NCI-H446 (cell line): ENCODE measurements around the gene CD300LG.
"Not testable (repeated sequence)": the region's sequence is repeated elsewhere in the genome, so short reads cannot be mapped to it uniquely, and the experiment has no call there.

Experiments used
- DNase-seq, 2 experiments: peaks; one replicate each; lab custom pipeline; 2025; lab: John Stamatoyannopoulos, UW

The CD300LG gene

GRCh38 chr17:43825567-43825966 lies 21.4 kb upstream of the CD300LG start:
- no peak for DNase-seq

GRCh38 chr17:43826206-43826605 lies 20.8 kb upstream of the CD300LG start:
- no peak for DNase-seq

DNA sequence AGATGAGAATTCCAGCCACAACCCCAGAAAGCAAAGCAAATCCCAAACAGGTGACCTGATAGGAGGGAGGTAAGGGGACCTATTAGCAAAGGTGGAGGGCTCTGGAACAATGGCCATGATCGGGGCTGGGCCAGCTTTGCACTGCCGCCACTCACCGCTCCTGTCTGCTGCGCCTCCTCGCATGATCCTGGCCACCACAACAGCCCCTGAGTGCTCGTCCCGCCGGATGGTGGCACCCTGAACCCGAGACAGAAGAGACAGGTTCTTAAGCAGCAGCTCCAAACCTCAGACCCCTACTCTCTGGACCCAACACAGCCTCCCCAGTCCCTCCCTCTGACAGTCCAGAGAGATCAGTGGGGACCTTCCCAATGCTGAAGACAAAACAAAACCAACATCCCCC lies 19.4 kb upstream of the CD300LG start:
- DNase-seq, result no peak

DNA sequence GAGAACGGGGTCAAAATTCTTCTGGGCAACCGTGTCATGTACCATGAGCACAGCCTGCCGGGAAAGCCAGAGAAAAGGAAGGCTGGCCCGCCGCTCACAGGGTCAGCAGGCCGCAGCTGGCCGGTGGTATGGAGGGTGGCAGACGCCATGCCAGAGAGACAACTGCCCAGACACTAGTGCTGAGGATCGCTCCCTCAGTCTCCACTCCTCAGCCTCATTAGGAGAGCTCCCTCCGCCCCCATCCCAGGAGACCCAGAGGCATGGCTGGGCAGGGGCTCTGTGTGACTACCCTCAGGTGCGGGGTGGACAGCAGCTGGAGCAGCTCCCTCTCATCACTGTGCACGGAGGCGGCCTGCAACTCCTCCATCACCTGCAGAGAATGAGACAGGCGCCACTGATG lies 17.2 kb upstream of the CD300LG start:
- DNase-seq, result no peak

GRCh38 chr17:43830510-43831140 lies 16.4 kb upstream of the CD300LG start:
- DNase-seq, result no peak

- no peak for DNase-seq
Measured at GRCh38 chr17:43831633-43832032, 15.3 kb upstream of the CD300LG start.

DNA sequence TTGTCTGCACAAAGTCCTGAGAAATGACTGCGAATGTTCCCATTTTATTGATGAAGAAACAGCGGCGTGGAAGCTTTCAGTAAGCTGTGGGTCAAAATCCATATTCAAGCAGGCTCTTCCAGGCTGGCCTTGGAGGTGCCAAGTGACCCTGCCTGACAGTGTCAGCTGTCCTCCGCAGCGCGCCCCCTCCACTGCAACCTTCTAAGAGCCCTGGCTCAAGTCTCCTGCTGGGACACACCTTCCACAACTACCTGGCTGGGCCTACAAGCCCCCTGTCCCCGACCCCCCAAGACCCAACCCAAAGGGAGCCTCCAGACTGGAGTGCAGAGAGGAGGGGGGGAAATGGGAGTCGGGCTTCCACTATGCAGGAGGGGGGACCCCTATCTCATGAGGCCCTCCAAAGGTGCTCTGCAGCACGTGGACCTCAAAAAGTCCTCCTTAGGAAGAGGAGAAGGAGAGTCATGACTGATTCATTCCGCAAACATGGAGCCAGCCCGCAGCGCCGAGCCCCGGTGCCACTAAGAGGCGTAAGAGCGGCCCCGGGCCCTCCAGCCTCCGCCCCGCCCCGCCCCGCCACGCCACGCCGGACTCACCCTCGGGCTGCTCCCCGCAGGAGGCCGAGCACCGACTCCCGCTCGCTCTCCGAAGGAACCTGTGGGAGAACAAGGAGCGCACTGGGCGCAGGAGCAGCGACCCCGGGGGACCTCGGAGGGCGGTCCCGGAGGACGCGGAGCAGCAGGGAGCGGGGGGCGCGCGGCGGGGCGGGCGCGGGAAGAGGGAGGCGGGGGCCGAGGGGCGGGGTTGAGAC lies 14.6 kb upstream of the CD300LG start:
- DNase-seq, result peak in 1 of 2 experiments; percentile 35

- peak; percentile 41 to 78 for DNase-seq
Measured at GRCh38 chr17:43832976-43833829, 13.8 kb upstream of the CD300LG start, which contains the start of gene MPP3. Gene MPP3 (minus strand): TSS chr17:43833146. CDS start chr17:43831906, 1,240 bp downstream.

DNA sequence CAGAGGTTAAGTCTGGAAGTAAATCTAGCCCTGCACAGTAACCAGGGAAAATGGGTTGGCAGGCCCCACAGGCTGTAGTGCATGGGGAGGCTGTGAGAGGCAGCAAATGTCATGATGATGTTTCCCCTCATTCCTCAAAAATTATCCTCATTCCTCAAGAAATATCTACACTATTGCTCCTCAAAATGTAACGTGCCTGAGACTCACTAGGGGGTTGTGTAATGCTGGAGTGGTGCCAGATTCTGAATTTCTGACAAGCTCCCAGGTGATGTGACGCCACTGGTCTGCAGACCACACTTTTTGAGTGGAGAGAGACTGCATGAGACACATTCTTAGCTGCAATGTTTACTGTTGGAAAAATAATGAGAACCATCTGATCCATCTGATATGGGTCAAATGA lies 12.9 kb upstream of the CD300LG start:
- DNase-seq, result no peak

- peak in 1 of 2 experiments; percentile 19 for DNase-seq
Measured at GRCh38 chr17:43839670-43840108, 7.3 kb upstream of the CD300LG start.

- DNase-seq, result no peak
Measured at GRCh38 chr17:43840814-43841213, 6.2 kb upstream of the CD300LG start.

DNA sequence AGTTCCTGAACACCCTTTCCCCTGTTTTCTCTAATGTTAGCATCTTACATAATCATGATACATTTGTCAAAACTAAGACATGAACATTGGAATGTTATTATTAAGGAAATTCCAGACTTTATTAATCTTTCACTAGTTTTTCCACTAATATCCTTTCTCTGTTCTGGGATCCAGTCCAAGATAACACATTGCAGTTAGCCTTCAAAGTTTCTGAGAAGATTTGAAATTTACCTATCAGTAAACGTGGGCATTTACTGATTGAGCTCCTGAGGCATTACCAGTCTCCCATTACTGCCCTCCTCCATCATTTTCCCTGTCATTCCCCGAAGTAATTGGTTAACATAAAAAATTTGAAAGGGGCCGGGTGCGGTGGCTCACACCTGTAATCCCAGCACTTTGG lies 5.7 kb upstream of the CD300LG start:
- no peak for DNase-seq

GRCh38 chr17:43842091-43842974 lies 4.6 kb upstream of the CD300LG start:
- DNase-seq, result not testable (repeated sequence)

DNA sequence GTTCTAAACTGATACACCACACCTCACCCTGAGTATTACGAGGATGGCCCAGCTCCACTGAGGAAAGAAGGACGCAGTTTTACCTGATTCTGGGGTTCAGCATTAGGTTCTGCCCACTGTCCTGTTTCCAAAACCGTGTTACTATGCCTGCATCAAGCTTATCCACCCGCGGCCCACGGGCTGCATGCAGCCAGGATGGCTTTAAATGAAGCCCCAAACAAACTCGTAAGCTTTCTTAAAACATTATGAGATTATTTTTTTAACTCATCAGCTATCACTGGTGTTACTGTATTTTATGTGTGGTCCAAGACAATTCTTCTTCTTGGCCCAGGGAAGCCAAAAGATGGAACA lies 4.0 kb upstream of the CD300LG start:
- no peak for DNase-seq

DNA sequence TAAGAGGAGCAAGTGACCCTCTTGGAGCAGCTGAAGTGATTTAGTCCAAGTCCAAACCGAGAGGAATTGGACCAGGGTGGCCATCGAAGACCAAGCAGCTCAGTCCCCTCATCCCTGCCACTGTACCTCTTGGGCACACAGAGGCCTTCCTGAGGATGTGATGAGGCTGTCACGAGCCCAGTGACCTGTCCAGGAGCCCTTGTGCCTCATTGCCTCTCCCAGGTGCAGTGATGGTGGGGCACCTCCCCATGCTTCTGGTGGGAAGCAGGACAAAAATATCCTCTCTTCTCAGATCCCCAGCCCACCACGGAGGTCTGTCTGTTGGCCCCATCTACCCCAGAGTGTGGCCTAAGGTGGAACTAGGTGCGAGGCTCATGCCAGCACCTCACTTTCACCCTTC lies 2.7 kb upstream of the CD300LG start:
- no peak for DNase-seq

GRCh38 chr17:43845766-43846165 lies 1.2 kb upstream of the CD300LG start:
- no peak for DNase-seq

- peak; percentile 5 to 70 for DNase-seq
Measured at GRCh38 chr17:43846221-43846712, 709 bp upstream of the CD300LG start.

DNA sequence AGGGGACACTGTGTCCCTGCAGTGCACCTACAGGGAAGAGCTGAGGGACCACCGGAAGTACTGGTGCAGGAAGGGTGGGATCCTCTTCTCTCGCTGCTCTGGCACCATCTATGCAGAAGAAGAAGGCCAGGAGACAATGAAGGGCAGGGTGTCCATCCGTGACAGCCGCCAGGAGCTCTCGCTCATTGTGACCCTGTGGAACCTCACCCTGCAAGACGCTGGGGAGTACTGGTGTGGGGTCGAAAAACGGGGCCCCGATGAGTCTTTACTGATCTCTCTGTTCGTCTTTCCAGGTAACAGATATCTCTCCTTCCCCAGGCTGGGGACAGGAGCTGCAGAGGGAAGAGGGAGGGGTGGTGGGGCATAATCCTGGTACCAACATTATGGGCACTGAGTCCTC lies 1.6 kb downstream of the CD300LG start:
- DNase-seq, result no peak

DNA sequence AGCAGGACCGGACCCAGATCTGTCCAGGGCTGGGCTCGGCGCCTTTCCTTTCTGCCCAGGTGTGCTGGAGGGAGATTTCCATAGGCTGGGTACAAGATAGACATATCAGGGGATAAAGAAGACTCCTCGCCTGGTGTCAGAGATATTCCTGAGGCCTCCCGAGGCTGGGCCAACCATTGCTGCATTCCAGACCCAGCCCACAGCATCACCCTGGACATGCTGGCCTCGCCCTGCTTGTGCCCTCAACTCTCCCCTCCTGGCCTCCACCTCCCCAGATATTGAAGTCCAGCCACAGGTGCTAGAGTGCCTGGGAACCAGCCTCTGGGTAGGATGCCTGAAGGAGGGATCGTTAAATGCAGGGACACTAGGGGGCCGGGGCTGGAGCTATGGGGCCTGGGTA lies 2.1 kb downstream of the CD300LG start:
- DNase-seq, result no peak

DNA sequence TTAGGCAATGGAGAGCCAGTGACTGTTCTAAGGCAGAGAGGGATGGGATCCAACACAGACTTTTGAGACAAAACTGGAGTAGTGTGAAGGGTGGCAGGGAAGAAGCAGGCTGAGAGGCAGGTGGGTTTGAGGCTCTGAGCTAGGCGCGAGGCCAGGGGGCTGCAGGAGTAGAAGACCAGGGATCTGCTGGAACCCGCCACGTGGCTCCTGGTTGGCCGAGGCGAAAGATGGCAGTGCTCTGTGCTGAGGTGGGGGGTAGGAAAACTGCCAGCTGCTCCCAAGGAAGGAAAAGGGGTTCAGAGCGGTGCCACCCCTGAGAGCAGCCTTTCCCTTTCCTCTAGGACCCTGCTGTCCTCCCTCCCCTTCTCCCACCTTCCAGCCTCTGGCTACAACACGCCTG lies 5.6 kb downstream of the CD300LG start:
- no peak for DNase-seq

DNA sequence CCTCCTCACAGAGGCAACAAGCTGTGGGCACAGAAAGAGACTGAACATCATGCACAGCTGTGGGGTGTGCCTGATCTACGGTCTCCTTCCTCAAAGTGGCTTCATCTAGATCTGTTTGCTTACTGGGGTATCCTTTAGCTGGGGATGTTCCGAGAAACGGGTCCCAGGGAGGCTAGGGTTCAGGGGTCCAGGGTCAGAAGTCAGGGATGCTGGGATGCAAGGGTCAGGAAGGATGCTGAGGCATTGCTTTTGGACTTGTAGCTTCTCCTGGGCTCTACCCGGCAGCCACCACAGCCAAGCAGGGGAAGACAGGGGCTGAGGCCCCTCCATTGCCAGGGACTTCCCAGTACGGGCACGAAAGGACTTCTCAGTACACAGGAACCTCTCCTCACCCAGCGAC lies 6.6 kb downstream of the CD300LG start:
- DNase-seq, result no peak
